GM12801 (cell line): ENCODE results near the gene RAD17.

Source experiments
- CTCF ChIP-seq: IDR thresholded peaks from one replicate; pipeline ENCODE4 v1.5.1; 2011; ENCODE audit warnings: control low read depth; ENCODE audit not compliant: insufficient read length; ENCODE audit errors: extremely low read depth

The RAD17 gene

GRCh38 chr5:69369340-69370121 lies at the start of gene RAD17, which contains the start of the genes AK6 and TAF9:
Gene RAD17 (plus strand): TSS chr5:69369818. CDS start chr5:69372209, 2,391 bp downstream.
Gene AK6 (minus strand): TSS chr5:69369520. CDS start chr5:69369490, 30 bp downstream.
Gene TAF9 (minus strand): TSS chr5:69369520. CDS start chr5:69365737, 3,783 bp downstream.
- TF ChIP-seq CTCF = no peak

GRCh38 chr5:69326365-69326764 lies 43.3 kb upstream of the RAD17 start:
- TF ChIP-seq CTCF = no peak

GRCh38 chr5:69329905-69330489 lies 39.6 kb upstream of the RAD17 start:
- TF ChIP-seq CTCF = no peak

- no peak for TF ChIP-seq CTCF
These were observed 37.8 kb upstream of the RAD17 start for GRCh38 chr5:69331528-69332445.

- no peak for TF ChIP-seq CTCF
These were observed 34.8 kb upstream of the RAD17 start for GRCh38 chr5:69334793-69335268.

- no peak for TF ChIP-seq CTCF
These were observed 34.2 kb upstream of the RAD17 start for GRCh38 chr5:69335341-69335935.
